K562 (cell line): ENCODE data around the gene DPP3. TPM values are rescaled to one million over a fixed set of nuclear protein-coding genes. Genes with fewer than 3 reads are reported as not detected.
A peak's percentile ranks its signal among the peaks of the same experiment; 100 is the strongest.

Experiments
- BCL6 ChIP-seq: fragments of 250-450 bp; sonication (Bioruptor Pico); IDR thresholded peaks from 2 replicates; pipeline ENCODE4 v1.4.0; 2020
- CCAR2 ChIP-seq: fragments of 200-400 bp; formaldehyde crosslinking; IDR thresholded peaks from 2 replicates; pipeline ENCODE4 v1.6.1; 2017; ENCODE audit warnings: mild to moderate bottlenecking, low read depth, low read length
- FOXK2 ChIP-seq, 2 experiments: fragments of 450-650 bp; IDR thresholded peaks in 1 of 2; conservative IDR thresholded peaks in 1 of 2; 2 replicates each; pipeline ENCODE4 v1.6.1; 2016; ENCODE audit warnings: low read depth in 2 of 2, mild to moderate bottlenecking in 1 of 2
- GABPA ChIP-seq: fragments of 200-800 bp; sonication (Bioruptor generic); conservative IDR thresholded peaks from 2 replicates; pipeline ENCODE4 v1.6.1; 2016; ENCODE audit warnings: low read depth, missing genetic modification characterization, missing compliant biosample characterization
- HSF4 ChIP-seq: fragments of 250-450 bp; sonication (Bioruptor Pico); IDR thresholded peaks from 2 replicates; pipeline ENCODE4 v2.1.2; 2022; ENCODE audit warnings: mild to moderate bottlenecking, moderate library complexity, borderline replicate concordance
- MEIS2 ChIP-seq: fragments of 450-650 bp; IDR thresholded peaks from 2 replicates; pipeline ENCODE4 v1.6.1; 2014; ENCODE audit warnings: mild to moderate bottlenecking; ENCODE audit not compliant: partially characterized antibody
- NCOR1 ChIP-seq: fragments of 450-650 bp; IDR thresholded peaks from 2 replicates; pipeline ENCODE4 v1.6.1; 2016; ENCODE audit warnings: mild to moderate bottlenecking, moderate library complexity
- NR2F6 ChIP-seq: fragments of 450-650 bp; formaldehyde crosslinking; IDR thresholded peaks from 2 replicates; pipeline ENCODE4 v1.4.0; 2020; ENCODE audit warnings: mild to moderate bottlenecking
- POLR3G ChIP-seq: IDR thresholded peaks from 2 replicates; pipeline ENCODE4 v1.6.1; 2011; ENCODE audit not compliant: insufficient read length, insufficient replicate concordance; ENCODE audit errors: extremely low read depth
- SMARCA4 ChIP-seq: fragments of 450-650 bp; IDR thresholded peaks from 2 replicates; pipeline ENCODE4 v1.6.1; 2016
- SREBF1 ChIP-seq: fragments of 150-350 bp; IDR thresholded peaks from 2 replicates; pipeline ENCODE4 v1.6.1; 2014; ENCODE audit warnings: antibody characterized with exemption, low read depth, low read length, borderline replicate concordance
- ZKSCAN3 ChIP-seq: fragments of 250-450 bp; sonication (Bioruptor Pico); IDR thresholded peaks from 2 replicates; pipeline ENCODE4 v1.4.0; 2020
- ZNF146 ChIP-seq: IDR thresholded peaks from one replicate; pipeline ENCODE4 v1.6.1; 2018; ENCODE audit warnings: missing compliant biosample characterization; ENCODE audit not compliant: unreplicated experiment
- ZNF695 ChIP-seq: fragments of 450-650 bp; formaldehyde crosslinking; IDR thresholded peaks from 2 replicates; pipeline ENCODE4 v1.4.0; 2020; ENCODE audit warnings: mild to moderate bottlenecking, moderate library complexity
- ZNF79 ChIP-seq: fragments of 250-450 bp; sonication (Bioruptor Pico); IDR thresholded peaks from 2 replicates; pipeline ENCODE4 v1.4.0; 2020; ENCODE audit warnings: low read depth, mild to moderate bottlenecking, moderate library complexity
- polyA plus RNA-seq, 8 experiments: library from polyadenylated mRNA; depleted of rRNA in 4 of 8; stranded (reverse) in 5 of 8; unstranded in 3 of 8; fragments of >200 nt; fragmentation: Nextera tagmentation in 2 of 8; fragmentation: Illumina TruSeq in 1 of 8; extraction: Ambion mirVana in 2 of 8; extraction: Trizol in 1 of 8; gene quantifications; 2 replicates each; pipeline versions ENCODE4 v1.2.1 to v1.2.3, GENCODE V29; 2011 to 2014; ENCODE audit warnings: inconsistent platforms in 1 of 8, missing spikeins in 1 of 8
- total RNA-seq, 7 experiments: library from RNA; depleted of rRNA in 6 of 7; stranded (reverse); fragments of >200 nt in 6 of 7; fragmentation: Illumina TruSeq in 2 of 7; extraction: Trizol in 2 of 7; gene quantifications; 2 replicates each; pipeline versions ENCODE4 v1.2.1 to v1.2.3, GENCODE V29; 2011 to 2021; ENCODE audit warnings: low replicate concordance in 1 of 7
- TF ChIP-seq, protein P1 (sequence below): sonication (generic); formaldehyde crosslinking; IDR thresholded peaks from 2 replicates; pipeline ENCODE4 v1.8.0; 2022; ENCODE audit warnings: mild to moderate bottlenecking, missing genetic modification reagents
- TF ChIP-seq, protein P2 (sequence below): fragments of 450-650 bp; formaldehyde crosslinking; IDR thresholded peaks from 2 replicates; pipeline ENCODE4 v1.4.0; 2020; ENCODE audit warnings: mild to moderate bottlenecking
- TF ChIP-seq, protein P3 (sequence below): fragments of 250-450 bp; sonication (Bioruptor Pico); IDR thresholded peaks from 2 replicates; pipeline ENCODE4 v1.5.0; 2020; ENCODE audit warnings: mild to moderate bottlenecking, borderline replicate concordance
- TF ChIP-seq, protein P4 (sequence below), 3 experiments: fragments of 200-800 bp in 1 of 3; fragments of 250-450 bp in 1 of 3; fragments of 450-650 bp in 1 of 3; sonication (Bioruptor Pico) in 1 of 3; sonication (Bioruptor generic) in 1 of 3; formaldehyde crosslinking in 1 of 3; IDR thresholded peaks; 2 replicates each; pipeline versions ENCODE4 v1.6.1 to v1.8.0; 2016 to 2022; ENCODE audit warnings: mild to moderate bottlenecking in 2 of 3, missing genetic modification characterization in 2 of 3, missing compliant biosample characterization in 1 of 3, moderate library complexity in 1 of 3

Gene DPP3
- total and polyA plus RNA-seq, 9 of the 15 experiments (the other 6 are each of a cell fraction or from before 2014, with no cell fraction given), result 3.7 to 69.2 (median 43.3) TPM

DNA sequence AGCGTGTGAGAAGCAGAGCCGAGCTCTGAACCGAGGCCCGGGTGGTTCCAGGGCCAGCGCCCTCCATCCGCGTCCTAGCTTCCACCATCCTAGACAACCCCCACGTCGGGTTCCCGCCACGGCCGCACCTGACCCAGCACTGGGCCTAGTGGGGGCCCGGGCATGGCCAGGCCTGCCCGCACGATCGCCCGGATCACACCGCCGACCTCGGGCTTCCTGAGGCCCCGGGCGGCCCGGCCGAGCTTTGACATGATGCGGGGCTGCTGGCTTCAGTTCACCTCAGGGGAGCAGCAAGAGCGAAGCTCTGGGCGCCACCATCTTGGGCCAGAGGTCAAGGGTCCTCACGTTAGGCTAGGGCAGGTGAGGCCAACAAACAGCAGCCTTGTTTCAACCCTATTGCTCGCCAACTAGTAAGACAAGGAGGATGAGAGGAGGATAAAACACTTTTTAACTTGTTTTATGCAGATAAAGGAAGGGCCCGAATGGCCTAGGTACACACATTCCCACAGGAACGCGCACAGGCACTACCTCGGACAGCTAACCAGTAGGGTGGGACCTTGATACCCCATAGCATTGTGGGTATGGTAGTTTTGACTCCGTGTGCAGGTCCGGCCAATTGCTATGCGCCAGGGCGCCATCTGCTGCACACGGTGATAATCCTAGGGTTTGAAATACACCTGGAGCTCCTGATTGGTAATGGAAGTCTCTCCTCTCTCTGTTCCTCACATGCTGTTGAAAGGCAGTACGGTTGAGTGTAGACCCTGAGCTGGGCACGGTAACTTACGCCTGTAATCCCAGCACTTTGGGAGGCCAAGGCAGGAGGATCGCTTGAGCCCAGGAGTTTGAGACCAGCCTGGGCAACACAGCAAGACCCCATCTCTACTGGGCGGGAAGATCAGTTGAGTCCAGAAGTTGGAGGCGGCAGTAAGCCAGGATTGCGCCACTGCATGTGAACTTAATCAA, 41.4 kb upstream of the DPP3 start, which contains the start of gene MRPL11 (continued):
- TF ChIP-seq, protein P1, sequence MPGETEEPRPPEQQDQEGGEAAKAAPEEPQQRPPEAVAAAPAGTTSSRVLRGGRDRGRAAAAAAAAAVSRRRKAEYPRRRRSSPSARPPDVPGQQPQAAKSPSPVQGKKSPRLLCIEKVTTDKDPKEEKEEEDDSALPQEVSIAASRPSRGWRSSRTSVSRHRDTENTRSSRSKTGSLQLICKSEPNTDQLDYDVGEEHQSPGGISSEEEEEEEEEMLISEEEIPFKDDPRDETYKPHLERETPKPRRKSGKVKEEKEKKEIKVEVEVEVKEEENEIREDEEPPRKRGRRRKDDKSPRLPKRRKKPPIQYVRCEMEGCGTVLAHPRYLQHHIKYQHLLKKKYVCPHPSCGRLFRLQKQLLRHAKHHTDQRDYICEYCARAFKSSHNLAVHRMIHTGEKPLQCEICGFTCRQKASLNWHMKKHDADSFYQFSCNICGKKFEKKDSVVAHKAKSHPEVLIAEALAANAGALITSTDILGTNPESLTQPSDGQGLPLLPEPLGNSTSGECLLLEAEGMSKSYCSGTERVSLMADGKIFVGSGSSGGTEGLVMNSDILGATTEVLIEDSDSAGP (CRISPR knock-in tag), result no peak
- TF ChIP-seq, protein P2, sequence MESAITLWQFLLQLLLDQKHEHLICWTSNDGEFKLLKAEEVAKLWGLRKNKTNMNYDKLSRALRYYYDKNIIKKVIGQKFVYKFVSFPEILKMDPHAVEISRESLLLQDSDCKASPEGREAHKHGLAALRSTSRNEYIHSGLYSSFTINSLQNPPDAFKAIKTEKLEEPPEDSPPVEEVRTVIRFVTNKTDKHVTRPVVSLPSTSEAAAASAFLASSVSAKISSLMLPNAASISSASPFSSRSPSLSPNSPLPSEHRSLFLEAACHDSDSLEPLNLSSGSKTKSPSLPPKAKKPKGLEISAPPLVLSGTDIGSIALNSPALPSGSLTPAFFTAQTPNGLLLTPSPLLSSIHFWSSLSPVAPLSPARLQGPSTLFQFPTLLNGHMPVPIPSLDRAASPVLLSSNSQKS, result no peak
- TF ChIP-seq NCOR1 (peak; percentile 10; the same call in 1 of the 2 replicates), NR2F6 (CRISPR knock-in tag) (peak; percentile 79; the same call in 1 of the 2 replicates), HSF4 (no peak), SMARCA4 (no peak), POLR3G (no peak), MEIS2 (no peak), ZKSCAN3 (no peak), ZNF146 (CRISPR knock-in tag) (no peak), GABPA (tag) (no peak), BCL6 (CRISPR knock-in tag) (no peak), CCAR2 (no peak), ZNF79 (CRISPR knock-in tag) (no peak), FOXK2 (conservative IDR thresholded peaks at IDR 0.05 in 1 of 2, IDR thresholded peaks at IDR 0.05 in 1 of 2; ENCODE audit: low read depth in 2 of 2) (peak; percentile 71 to 74; a peak in 2 of 4 replicates), SREBF1 (peak; percentile 20; the same call in 1 of the 2 replicates), ZNF695 (CRISPR knock-in tag) (no peak)
- TF ChIP-seq, protein P3, sequence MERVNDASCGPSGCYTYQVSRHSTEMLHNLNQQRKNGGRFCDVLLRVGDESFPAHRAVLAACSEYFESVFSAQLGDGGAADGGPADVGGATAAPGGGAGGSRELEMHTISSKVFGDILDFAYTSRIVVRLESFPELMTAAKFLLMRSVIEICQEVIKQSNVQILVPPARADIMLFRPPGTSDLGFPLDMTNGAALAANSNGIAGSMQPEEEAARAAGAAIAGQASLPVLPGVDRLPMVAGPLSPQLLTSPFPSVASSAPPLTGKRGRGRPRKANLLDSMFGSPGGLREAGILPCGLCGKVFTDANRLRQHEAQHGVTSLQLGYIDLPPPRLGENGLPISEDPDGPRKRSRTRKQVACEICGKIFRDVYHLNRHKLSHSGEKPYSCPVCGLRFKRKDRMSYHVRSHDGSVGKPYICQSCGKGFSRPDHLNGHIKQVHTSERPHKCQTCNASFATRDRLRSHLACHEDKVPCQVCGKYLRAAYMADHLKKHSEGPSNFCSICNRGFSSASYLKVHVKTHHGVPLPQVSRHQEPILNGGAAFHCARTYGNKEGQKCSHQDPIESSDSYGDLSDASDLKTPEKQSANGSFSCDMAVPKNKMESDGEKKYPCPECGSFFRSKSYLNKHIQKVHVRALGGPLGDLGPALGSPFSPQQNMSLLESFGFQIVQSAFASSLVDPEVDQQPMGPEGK (CRISPR knock-in tag), result no peak
- TF ChIP-seq, protein P4, sequence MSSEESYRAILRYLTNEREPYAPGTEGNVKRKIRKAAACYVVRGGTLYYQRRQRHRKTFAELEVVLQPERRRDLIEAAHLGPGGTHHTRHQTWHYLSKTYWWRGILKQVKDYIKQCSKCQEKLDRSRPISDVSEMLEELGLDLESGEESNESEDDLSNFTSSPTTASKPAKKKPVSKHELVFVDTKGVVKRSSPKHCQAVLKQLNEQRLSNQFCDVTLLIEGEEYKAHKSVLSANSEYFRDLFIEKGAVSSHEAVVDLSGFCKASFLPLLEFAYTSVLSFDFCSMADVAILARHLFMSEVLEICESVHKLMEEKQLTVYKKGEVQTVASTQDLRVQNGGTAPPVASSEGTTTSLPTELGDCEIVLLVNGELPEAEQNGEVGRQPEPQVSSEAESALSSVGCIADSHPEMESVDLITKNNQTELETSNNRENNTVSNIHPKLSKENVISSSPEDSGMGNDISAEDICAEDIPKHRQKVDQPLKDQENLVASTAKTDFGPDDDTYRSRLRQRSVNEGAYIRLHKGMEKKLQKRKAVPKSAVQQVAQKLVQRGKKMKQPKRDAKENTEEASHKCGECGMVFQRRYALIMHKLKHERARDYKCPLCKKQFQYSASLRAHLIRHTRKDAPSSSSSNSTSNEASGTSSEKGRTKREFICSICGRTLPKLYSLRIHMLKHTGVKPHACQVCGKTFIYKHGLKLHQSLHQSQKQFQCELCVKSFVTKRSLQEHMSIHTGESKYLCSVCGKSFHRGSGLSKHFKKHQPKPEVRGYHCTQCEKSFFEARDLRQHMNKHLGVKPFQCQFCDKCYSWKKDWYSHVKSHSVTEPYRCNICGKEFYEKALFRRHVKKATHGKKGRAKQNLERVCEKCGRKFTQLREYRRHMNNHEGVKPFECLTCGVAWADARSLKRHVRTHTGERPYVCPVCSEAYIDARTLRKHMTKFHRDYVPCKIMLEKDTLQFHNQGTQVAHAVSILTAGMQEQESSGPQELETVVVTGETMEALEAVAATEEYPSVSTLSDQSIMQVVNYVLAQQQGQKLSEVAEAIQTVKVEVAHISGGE (CRISPR knock-in tag; IDR thresholded peaks at IDR 0.05), result peak in 1 of 3 experiments; percentile 77; a peak in 2 of 6 replicates
